NCI-H460 (cell line): Measurements from ENCODE around the gene MXD4. TPM values are rescaled to one million over a fixed set of nuclear protein-coding genes. Genes with fewer than 3 reads are reported as not detected.
"Not testable (repeated sequence)": the region's sequence is repeated elsewhere in the genome, so short reads cannot be mapped to it uniquely, and the experiment has no call there.

Experiments
- DNase-seq: peaks from one replicate; pipeline ENCODE4 v3.0.0-alpha.2; 2016; ENCODE audit warnings: low read depth; ENCODE audit errors: extremely low read depth
- total RNA-seq: library from RNA; depleted of rRNA; stranded (reverse); fragments of >200 nt; shearing (Covaris generic); gene quantifications from 2 replicates; pipeline ENCODE4 v1.2.3, GENCODE V29; 2014

MXD4 gene
- total RNA-seq, 1 experiment from 2014 or later = 12.8 TPM

- DNase-seq = no peak
Observed at GRCh38 chr4:2276581-2277325, 14.8 kb upstream of the MXD4 start.

GRCh38 chr4:2275546-2276251 lies 13.8 kb upstream of the MXD4 start:
- DNase-seq = no peak

GRCh38 chr4:2275044-2275397 lies 13.1 kb upstream of the MXD4 start:
- DNase-seq = not testable (repeated sequence)

GRCh38 chr4:2274320-2275043 lies 12.6 kb upstream of the MXD4 start:
- no peak for DNase-seq

GRCh38 chr4:2273657-2274319 lies 11.9 kb upstream of the MXD4 start:
- DNase-seq = no peak

GRCh38 chr4:2273221-2273620 lies 11.3 kb upstream of the MXD4 start:
- no peak for DNase-seq

GRCh38 chr4:2272828-2273120 lies 10.9 kb upstream of the MXD4 start:
- no peak for DNase-seq

GRCh38 chr4:2272026-2272827 lies 10.3 kb upstream of the MXD4 start:
- DNase-seq = no peak

GRCh38 chr4:2271279-2272025 lies 9.5 kb upstream of the MXD4 start:
- DNase-seq = no peak

- no peak for DNase-seq
Observed at GRCh38 chr4:2270341-2271165, 8.6 kb upstream of the MXD4 start.

- DNase-seq = no peak
Observed at GRCh38 chr4:2269618-2270163, 7.8 kb upstream of the MXD4 start.

- no peak for DNase-seq
Observed at GRCh38 chr4:2269206-2269531, 7.3 kb upstream of the MXD4 start.

- DNase-seq = no peak
Observed at GRCh38 chr4:2268357-2269205, 6.7 kb upstream of the MXD4 start.

- no peak for DNase-seq
Observed at GRCh38 chr4:2267841-2268240, 5.9 kb upstream of the MXD4 start.

GRCh38 chr4:2267320-2267811 lies 5.5 kb upstream of the MXD4 start:
- DNase-seq = no peak

- no peak for DNase-seq
Observed at GRCh38 chr4:2266821-2267220, 4.9 kb upstream of the MXD4 start.

GRCh38 chr4:2266181-2266580 lies 4.3 kb upstream of the MXD4 start:
- DNase-seq = no peak
